Forelimb muscle (tissue), 1 donor: ENCODE results near the gene MZF1. TPM values are rescaled to one million over a fixed set of nuclear protein-coding genes. Genes with fewer than 3 reads are reported as not detected.
"Not testable (repeated sequence)": the region's sequence is repeated elsewhere in the genome, so short reads cannot be mapped to it uniquely, and the experiment has no call there.

ENCODE experiments used
- DNase-seq: peaks from one replicate; pipeline ENCODE4 v3.0.0-alpha.2; 2013; ENCODE audit warnings: low read depth
- polyA plus RNA-seq: library from polyadenylated mRNA; unstranded; fragments of 120-200 nt; gene quantifications from one replicate; pipeline ENCODE4 v1.2.1, GENCODE V29; 2013; ENCODE audit not compliant: insufficient read length

Gene MZF1
- polyA plus RNA-seq, 1 donor, result 17.2 TPM

DNA sequence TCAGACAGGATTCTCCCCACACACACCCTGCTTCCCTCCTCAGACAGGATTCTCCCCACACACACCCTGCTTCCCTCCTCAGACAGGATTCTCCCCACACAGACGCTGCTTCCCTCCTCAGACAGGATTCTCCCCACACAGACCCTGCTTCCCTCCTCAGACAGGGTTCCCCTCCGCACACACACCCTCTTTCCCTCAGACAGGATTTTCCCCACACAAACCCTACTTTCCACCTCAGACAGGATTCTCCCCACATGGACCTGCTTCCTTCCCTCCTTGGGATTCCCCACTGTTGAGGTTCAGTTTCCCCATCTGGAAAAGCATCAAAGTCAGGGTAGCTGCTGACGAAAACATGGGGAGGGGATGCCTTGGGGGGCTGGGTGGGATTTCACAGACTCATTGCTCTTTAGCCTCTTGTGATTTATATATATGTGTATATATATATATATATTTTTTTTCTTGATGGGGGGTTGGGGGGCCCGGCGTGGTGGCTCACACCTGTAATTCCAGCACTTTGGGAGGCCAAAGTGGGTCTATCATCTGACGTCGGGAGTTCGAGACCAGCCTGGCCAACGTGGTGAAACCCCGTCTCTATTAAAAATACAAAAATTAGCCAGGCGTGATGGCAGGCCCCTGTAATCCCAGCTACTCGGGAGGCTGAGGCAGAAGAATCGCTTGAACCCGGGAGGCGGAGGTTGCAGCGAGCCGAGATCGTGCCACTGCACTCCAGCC lies 30.3 kb downstream of the MZF1 start:
- DNase-seq, result not testable (repeated sequence)

DNA sequence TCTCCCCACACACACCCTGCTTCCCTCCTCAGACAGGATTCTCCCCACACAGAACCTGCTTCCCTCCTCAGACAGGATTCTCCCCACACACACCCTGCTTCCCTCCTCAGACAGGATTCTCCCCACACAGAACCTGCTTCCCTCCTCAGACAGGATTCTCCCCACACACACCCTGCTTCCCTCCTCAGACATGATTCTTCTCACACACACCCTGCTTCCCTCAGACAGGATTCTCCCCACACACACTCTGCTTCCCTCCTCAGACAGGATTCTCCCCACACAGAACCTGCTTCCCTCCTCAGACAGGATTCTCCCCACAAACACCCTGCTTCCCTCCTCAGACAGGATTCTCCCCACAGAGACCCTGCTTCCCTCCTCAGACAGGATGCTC lies 34.0 kb downstream of the MZF1 start:
- not testable (repeated sequence) for DNase-seq

DNA sequence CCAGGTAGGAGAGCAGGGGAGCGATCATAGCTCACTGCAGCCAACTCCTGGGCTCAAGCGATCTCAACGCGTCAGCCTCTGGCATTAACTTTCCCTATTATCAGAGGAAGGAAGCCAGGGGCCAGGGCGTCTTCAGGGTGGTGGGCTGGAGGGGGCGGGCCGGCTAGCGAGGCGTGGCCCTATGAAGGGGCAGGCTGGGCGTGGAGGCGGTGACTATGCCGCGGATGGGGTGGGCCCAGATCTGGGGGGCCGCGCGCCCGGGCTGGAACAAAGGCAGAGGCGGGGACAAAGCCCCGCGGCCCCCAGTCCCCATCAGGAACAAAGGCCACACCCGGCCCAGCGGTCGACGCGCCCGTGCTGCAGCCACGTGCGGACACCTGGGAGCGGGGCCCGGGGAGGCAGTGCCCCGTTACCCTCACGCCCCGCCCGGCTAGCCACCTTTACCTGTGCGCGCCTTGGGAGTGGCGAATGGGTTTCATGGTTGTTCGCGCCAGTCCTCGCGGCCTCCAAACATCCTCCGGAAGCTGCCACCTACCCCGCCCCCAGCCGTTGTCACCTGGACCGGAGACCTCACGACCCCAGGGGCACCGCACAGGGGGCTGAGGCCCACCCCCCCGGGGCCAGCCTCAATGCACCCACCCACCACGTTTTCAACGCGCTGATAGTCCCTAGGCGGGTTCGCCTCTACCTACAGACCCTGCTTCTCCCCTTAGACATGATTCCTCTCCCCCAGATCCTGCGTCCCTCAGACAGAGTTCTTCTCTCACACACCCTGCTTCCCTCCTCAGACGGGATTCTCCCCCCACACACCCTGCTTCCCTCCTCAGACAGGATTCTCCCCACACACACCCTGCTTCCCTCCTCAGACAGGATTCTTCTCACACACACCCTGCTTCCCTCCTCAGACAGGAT lies 34.6 kb downstream of the MZF1 start:
- DNase-seq, result no peak

- no peak for DNase-seq
Measured at GRCh38 chr19:58536852-58537798, 36.0 kb downstream of the MZF1 start.

DNA sequence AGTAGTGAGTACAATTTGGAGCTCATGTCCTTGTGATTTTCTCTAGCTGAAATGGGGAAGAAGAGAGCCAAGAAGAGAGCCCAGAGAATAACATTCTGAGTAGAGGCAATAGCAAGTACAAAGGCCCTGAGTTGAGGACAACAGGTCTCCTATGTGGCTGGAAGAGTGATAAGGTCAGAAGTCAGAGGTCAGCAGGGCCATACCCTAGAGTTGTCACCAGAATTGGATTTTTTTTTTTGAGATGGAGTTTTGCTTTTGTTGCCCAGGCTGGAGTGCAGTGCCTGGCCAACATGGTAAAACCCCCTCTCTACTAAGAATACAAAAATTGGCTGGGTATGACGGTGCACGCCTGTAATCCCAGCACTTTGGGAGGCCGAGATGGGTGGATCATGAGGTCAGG lies 37.3 kb downstream of the MZF1 start:
- DNase-seq, result no peak

DNA sequence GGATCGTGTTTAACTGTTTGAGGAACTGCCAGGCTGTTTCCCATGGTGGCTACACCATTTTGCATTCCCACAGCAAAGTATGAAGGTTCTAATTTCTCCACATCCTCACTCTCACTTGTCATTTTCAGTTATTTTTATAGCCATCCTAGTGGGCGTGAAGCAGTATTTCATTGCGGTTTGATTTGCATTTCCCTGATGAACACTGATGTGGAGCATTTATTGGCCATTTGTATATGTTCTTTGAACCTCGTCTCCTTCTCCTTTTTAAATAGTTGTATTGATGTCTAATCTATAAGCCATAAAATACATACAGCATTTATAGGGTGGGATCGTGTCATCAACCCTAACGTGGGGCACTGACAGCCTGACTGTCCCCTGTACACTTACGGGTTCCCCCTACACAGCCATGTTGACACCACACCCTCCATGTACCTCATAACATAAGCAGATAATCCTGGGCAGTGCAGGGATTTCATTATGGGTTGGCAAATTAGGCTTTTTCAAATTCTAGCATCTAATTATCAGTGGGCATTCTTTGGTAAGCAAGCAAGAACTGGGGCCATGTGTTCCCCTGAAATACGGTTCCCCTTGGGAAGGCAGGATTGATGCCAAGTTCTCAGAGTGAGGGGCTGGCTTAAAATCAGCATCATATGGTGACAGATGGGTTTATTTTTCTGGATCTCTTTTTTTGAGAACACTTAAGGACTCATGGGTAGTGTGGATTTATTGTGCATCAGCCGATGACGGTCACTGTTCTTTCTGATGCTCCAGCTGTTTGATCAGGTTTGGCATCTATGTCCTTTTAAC lies 41.9 kb downstream of the MZF1 start:
- no peak for DNase-seq

DNA sequence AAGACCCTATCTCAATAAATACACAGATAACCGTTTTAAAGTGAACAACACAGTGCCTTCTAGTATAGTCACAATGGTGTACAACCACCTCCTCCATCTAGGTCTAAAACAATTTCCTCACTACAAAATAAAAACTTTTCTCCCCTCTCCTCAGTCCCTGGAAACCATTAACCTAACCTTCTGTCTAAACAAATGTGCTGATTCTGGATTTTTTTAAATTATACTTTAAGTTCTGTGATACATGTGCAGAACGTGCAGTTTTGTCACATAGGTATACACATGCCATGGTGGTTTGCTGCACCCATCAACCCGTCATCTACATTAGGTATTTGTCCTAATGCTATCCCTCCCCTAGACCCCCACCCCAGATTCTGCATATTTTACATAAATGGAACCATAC lies 43.7 kb downstream of the MZF1 start:
- no peak for DNase-seq

DNA sequence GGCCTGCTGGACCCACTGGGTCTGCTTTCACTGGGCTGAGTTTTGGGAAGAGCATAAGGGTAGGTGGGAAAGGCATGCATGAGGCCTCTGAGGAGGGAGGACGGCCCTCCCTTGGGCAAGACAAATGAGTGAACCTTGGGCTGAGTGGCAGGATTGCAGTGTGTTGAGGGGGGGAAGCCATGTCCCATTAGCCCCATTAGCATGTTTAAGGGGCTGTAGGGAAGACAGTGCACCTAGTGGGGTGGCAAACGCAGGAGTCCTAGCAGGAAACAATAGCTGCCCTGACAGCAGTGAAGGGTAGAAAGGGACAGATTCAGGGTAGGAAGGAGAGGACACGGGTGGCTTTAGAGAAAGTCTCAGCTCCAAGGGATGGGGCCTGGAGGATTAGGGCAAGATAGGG lies 50.4 kb downstream of the MZF1 start:
- no peak for DNase-seq

DNA sequence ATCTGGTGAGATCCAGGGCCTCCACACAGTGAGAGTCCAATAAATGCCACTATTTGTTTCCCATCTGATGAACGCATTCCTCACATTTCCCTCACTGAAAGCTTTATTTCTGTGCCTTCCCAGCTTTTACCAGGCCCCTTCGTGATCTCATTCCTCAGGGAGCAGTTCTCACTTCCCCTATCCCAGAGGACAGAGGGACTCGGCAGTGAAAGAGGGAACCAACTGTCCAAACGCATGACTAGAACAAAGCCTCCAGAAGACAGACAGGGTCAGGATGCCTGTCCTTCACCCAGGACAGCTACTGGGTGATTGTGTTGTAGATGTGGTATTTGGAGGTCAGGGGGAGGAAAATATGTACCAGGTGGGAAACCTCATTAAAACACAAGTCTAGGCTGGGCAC lies 51.5 kb downstream of the MZF1 start:
- no peak for DNase-seq

- DNase-seq, result no peak
Measured at GRCh38 chr19:58520257-58520599, 52.9 kb downstream of the MZF1 start.

- DNase-seq, result peak; percentile 90
Measured at GRCh38 chr19:58519355-58520256, 53.5 kb downstream of the MZF1 start, which contains the start of gene ZBTB45. Gene ZBTB45 (minus strand): TSS chr19:58519810. CDS start chr19:58517673, 2,137 bp downstream.

DNA sequence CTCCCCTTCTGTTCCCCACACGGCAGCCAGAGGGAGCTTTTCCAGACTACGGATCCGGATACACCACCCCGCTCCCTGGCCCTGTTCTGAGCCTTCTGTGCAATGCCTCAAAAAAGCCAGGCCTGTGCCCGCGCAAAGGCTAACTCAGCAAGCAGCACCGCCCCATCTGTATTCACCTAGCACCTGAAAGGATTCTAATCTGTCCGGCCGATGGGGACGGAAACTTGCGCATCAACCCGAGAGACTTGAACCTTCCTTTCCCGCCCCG lies 54.1 kb downstream of the MZF1 start:
- DNase-seq, result no peak

GRCh38 chr19:58518256-58519086 lies 54.7 kb downstream of the MZF1 start:
- DNase-seq, result no peak

- DNase-seq, result no peak
Measured at GRCh38 chr19:58516964-58517833, 55.9 kb downstream of the MZF1 start.

DNA sequence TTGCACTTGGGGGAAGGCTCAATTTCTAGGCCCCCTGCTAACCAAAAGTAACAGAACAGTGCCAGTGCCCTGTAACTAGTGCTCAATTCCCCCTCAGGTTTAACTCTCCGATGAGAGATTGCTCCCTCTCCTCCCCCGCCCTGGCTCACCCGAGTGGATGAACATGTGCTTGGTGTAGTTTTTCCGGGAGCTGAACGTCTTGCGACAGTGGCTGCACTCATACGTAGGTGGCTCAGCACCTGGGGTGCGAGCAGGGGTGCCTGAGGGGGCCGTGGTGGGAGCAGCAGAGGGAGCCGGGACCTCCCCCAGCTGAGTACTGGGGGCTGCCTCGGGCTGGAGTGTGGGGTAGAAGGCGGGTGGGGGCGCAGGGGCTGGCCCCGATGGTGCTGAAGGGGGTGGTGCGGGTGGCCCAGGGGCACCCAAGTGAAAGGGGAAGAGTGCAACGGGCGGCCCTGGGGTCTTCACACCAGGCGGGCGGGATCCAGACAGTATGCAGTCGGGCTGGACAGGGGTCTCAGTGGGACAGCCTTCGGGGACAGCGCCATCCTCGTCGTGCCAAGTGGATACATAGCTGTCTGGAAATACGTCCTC lies 56.8 kb downstream of the MZF1 start:
- DNase-seq, result no peak

DNA sequence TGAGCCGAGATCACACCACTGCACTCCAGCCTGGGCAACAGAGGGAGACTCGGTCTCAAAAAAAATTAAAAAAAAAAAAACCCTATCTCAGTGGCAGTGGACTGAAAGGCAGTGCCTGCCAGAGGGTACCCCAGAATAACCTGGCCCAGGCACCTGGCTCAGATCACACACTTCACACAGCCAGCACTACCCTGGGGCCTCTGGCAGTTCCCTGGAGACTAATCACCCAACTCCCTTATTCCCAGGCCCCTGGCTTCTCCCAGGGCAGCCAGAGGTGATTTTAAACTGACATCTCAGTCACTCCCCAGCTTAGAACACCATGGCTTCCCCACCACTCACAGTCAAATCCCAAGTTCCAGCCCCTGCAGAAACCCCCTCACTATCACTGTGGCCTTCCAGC lies 57.9 kb downstream of the MZF1 start:
- no peak for DNase-seq

DNA sequence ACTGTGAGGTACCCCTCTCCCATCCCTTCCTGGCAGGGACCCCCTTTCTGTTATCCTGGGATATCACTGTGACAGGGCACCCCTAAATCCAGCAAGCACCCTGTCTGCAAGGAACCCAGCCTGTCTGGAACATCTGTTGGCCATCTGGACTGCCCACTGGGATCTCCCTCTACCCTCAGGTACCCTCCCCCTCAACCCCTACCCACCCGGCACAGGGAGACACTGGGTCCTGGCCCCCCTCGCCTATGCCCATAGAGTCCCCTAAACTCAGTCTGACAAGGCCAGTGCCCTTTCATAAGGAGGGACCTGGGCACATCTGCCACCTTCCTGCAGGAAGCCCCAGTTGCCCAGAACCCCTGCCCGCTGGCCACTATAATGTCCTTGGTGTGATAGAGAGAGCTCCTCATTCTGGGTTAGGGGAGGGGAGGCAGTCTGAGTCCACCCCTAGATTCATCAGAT lies 58.5 kb downstream of the MZF1 start:
- DNase-seq, result no peak
